Neural crest cell (in vitro differentiated cells): Measurements from ENCODE around the gene ARHGEF4. TPM values are rescaled to one million over a fixed set of nuclear protein-coding genes. Genes with fewer than 3 reads are reported as not detected.

Source experiments
- DNase-seq: peaks from one replicate; pipeline ENCODE4 v3.0.0; 2021; ENCODE audit warnings: low read depth, mixed read lengths, low spot score
- H3K27ac Mint-ChIP-seq: one replicate; pipeline ENCODE4 v1.8.0; 2021; ENCODE audit warnings: mild to moderate bottlenecking, mixed read lengths; ENCODE audit not compliant: unreplicated experiment
- H3K27me3 Mint-ChIP-seq: 2 replicates; pipeline ENCODE4 v1.8.0; 2021; ENCODE audit warnings: low read depth, mild to moderate bottlenecking, mixed read lengths
- H3K36me3 Mint-ChIP-seq: 2 replicates; pipeline ENCODE4 v1.8.0; 2021; ENCODE audit warnings: low read depth, mild to moderate bottlenecking, mixed read lengths
- H3K4me1 Mint-ChIP-seq: 2 replicates; pipeline ENCODE4 v1.8.0; 2021; ENCODE audit warnings: mixed read lengths
- H3K4me3 Mint-ChIP-seq: one replicate; pipeline ENCODE4 v1.8.0; 2021; ENCODE audit warnings: mild to moderate bottlenecking, mixed read lengths
- H3K9me3 Mint-ChIP-seq: 2 replicates; pipeline ENCODE4 v1.8.0; 2021; ENCODE audit warnings: mixed read lengths
- CTCF ChIP-seq: fragments of 200-600 bp; sonication (generic); conservative IDR thresholded peaks from 2 replicates; pipeline ENCODE4 v1.5.0; 2021; ENCODE audit warnings: antibody characterized with exemption, mild to moderate bottlenecking
- total RNA-seq: library from RNA; stranded (reverse); gene quantifications from 2 replicates; pipeline ENCODE4 v1.2.1, GENCODE V29; 2021

ARHGEF4 gene
- total RNA-seq, 1 donor from 2014 or later, result 22.1 TPM

- Mint-ChIP-seq H3K27me3 (no peaks in the 10 kb centered on the region), H3K4me1 (no peaks in the 10 kb centered on the region), H3K27ac (no peak overlapping the region), H3K36me3 (peaks cover 2% of the 10 kb centered on the region), H3K4me3 (no peak overlapping the region), H3K9me3 (no peaks in the 10 kb centered on the region)
- TF ChIP-seq CTCF, result no peak
- no peak for DNase-seq
These were observed 47.8 kb downstream of the ARHGEF4 start for GRCh38 chr2:130884503-130884902.

- no peak for DNase-seq
- H3K27ac Mint-ChIP-seq, result no peak overlapping the region
- no peaks in the 10 kb centered on the region for H3K9me3 Mint-ChIP-seq
- H3K4me1 Mint-ChIP-seq, result peaks cover 6% of the 10 kb centered on the region
- no peaks in the 10 kb centered on the region for H3K27me3 Mint-ChIP-seq
- no peak for TF ChIP-seq CTCF
- no peaks in the 10 kb centered on the region for H3K36me3 Mint-ChIP-seq
- H3K4me3 Mint-ChIP-seq, result no peak overlapping the region
These were observed 50.9 kb downstream of the ARHGEF4 start for GRCh38 chr2:130887643-130888042.

GRCh38 chr2:130890941-130891669 lies 54.4 kb downstream of the ARHGEF4 start:
- Mint-ChIP-seq H3K4me1 (peaks cover 9% of the 10 kb centered on the region), H3K4me3 (no peak overlapping the region), H3K27ac (no peak overlapping the region), H3K9me3 (peaks cover 2% of the 10 kb centered on the region), H3K27me3 (no peaks in the 10 kb centered on the region), H3K36me3 (no peaks in the 10 kb centered on the region)
- DNase-seq, result no peak
- TF ChIP-seq CTCF, result no peak

GRCh38 chr2:130891966-130892365 lies 55.3 kb downstream of the ARHGEF4 start:
- Mint-ChIP-seq H3K4me3 (no peak overlapping the region), H3K36me3 (no peaks in the 10 kb centered on the region), H3K27ac (peak overlapping the region; percentile 20), H3K4me1 (peaks cover 9% of the 10 kb centered on the region), H3K27me3 (no peaks in the 10 kb centered on the region), H3K9me3 (peaks cover 2% of the 10 kb centered on the region)
- no peak for TF ChIP-seq CTCF
- DNase-seq, result no peak

GRCh38 chr2:130892793-130893785 lies 56.4 kb downstream of the ARHGEF4 start:
- no peak for TF ChIP-seq CTCF
- Mint-ChIP-seq H3K27me3 (no peaks in the 10 kb centered on the region), H3K9me3 (peaks cover 2% of the 10 kb centered on the region), H3K27ac (no peak overlapping the region), H3K36me3 (no peaks in the 10 kb centered on the region), H3K4me1 (peaks cover 13% of the 10 kb centered on the region), H3K4me3 (no peak overlapping the region)
- no peak for DNase-seq
